ENCODE data around the gene TMEM151A.
"Not testable (repeated sequence)": the region's sequence is repeated elsewhere in the genome, so short reads cannot be mapped to it uniquely, and the experiment has no call there.

The TMEM151A gene

DNA sequence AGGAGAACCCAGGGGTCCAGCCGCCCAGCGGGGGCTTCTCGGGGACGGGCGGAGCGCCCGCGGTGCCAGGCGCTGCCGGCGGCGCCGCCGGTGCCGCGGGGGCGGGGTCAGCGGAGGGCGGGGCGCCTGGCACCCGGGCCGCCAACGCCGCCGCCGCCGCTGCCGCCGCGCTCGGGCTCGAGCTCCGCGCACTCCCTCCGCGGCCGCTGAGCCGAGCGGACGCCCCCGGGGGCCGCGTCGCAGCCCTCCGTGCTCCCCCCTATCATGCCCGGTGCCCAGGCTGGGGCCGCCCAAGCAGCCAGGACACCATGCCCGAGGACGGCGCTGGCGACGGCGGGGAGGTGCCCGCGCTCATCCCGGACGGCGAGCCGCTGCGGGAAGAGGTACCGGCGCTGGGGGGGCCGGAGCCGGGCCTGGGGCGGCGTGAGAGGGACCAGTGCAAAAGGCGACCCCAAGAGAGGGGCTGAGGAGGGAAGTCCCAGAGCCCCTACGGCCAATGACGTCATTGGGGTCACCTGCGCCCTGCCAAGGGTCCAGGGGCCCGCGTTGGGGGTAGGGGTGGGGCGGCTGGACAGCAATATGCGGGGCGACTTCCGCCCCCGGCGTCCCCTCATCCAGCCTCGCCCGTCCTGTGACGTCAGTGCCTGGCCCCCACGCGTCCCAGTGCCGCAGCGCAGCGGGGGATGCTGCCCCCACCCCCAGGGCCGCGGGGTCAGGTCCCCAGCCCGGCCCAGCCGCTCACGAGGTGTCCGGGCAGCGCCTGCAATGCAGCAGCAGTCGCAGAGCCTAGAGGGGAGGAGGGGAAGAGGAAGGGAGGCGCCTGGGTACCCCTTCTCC lies at the start of gene TMEM151A:
TMEM151A (plus strand) TSS at position 189 of the 837 bp plus-strand sequence; CDS start at position 309, 120 bp downstream.
- DNase-seq (ENCODE audit: low read depth) = no peak

DNA sequence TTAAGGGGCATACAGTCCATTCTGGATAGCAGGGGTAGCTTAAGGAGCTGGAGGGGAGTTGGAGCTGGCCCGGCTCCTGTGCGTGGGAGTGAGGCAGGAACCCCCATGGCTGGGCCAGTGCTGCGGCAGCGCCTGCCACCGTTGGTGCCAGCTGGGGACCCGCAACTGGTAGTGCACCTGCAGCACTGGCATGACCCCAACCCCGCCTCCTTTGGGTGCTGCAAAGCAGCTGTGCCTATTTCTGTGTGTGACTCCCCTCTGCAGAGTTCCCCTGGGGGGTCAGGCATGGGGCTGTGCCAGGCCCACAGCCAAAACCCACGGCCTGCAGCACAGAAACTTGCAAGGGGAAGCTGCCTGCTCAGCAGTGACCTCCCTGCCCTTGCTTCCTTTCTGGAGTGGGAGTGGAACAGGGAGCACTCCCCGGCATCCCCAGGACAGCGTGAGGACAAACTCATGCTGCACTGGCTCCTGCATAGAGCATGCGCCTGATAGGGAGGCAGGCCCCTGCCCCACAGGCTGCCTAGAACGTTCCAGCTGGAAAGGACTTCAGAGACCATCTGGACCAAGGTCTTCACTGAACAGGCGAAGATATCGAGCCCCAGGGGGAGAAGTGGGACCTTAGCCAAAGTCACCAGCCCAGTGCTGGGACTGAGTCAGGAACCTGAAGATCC lies 49.5 kb upstream of the TMEM151A start:
- no peak for DNase-seq (ENCODE audit: low read depth)

DNA sequence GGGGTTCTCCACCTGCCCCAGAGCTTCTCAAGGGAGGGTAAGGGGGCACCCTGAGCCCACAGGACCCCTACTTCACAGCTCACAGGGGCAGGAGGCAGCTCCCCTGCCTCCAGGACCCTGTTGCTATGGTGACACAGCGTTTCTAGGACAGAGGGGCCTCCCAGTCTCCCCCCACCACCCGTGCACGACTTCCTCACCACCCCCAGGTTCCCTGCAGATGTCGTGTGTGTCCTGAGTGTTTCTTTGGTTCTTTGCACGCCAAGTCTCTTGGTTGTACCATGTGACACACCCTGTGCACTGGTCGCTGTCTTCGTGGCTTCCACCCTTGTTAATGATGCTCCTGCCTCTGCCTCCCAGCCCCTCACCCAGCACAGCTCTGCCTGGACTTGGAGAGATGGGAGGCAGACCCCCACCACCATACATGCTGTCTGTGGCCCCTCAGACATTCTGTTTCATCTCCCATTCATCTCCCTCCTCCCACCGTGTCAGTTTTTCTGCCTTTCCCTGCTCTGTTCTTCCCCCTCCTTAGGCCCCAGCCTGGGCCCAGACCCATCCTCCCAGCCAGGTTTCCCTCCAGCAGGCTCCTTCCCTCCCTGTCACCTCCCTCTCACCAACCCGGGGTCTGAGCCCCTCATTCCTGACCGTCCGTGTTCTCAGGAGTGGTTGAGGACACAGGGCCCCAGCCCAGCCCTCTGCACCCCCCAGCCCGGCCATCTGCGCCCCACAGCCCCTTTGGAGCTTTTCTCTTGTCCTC lies 47.7 kb upstream of the TMEM151A start:
- no peak for DNase-seq (ENCODE audit: low read depth)

- DNase-seq (ENCODE audit: low read depth) = no peak
These were observed 44.4 kb upstream of the TMEM151A start for GRCh38 chr11:66247295-66247694.

GRCh38 chr11:66247801-66248200 lies 43.9 kb upstream of the TMEM151A start:
- no peak for DNase-seq (ENCODE audit: low read depth)

DNA sequence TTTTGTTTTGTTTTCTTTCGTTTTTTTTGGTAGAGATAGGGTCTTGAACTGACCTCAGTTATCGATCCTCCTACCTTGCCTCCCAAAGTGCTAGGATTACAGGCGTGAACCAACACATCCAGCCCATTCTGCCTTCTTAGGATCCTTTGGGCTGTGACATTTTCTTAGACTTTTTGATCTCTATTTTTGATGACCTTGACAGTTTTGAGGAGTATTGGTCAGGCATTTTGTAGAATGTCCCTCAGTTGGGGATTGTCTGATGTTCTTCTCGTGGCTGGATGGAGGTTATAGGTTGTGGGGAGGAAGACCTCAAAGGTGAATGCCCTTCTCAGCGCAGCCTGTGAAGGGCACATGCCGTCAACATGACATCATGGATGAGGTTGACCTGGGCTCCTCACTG lies 42.8 kb upstream of the TMEM151A start:
- DNase-seq (ENCODE audit: low read depth) = no peak

GRCh38 chr11:66251809-66252208 lies 39.9 kb upstream of the TMEM151A start:
- no peak for DNase-seq (ENCODE audit: low read depth)

GRCh38 chr11:66253081-66253480 lies 38.6 kb upstream of the TMEM151A start:
- not testable (repeated sequence) for DNase-seq (ENCODE audit: low read depth)

DNA sequence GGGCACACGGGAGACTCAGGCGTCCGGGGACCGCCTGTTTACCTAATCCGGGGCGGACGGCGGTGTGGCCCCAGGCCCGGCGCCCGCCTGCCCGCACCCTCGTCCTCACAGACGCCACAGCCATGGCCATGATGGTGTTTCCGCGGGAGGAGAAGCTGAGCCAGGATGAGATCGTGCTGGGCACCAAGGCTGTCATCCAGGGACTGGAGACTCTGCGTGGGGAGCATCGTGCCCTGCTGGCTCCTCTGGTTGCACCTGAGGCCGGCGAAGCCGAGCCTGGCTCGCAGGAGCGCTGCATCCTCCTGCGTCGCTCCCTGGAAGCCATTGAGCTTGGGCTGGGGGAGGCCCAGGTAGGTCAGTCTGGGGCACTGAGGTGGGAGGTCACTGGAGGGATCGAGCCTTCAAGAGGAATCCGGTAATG lies 33.2 kb upstream of the TMEM151A start:
- no peak for DNase-seq (ENCODE audit: low read depth)

GRCh38 chr11:66259225-66259624 lies 32.5 kb upstream of the TMEM151A start:
- no peak for DNase-seq (ENCODE audit: low read depth)

DNA sequence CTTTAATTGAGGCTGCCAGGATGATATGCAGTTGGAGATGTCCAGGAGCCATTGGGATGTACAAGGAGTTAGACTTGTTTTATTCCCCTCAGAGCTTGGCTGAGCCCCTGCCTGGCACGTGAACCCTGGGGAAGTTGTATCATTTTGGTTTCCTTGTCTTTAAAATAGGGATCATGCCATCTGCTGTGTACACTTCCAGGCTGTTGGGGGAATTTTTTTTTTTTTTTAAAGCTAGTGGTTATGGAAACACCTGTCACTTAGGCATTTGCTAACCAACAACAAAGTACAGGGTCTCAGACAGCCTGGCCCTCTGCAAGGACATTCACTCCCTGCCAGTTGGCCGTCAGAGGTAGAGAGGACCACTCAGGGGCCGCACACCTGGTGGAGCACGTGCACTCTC lies 31.7 kb upstream of the TMEM151A start:
- DNase-seq (ENCODE audit: low read depth) = no peak

DNA sequence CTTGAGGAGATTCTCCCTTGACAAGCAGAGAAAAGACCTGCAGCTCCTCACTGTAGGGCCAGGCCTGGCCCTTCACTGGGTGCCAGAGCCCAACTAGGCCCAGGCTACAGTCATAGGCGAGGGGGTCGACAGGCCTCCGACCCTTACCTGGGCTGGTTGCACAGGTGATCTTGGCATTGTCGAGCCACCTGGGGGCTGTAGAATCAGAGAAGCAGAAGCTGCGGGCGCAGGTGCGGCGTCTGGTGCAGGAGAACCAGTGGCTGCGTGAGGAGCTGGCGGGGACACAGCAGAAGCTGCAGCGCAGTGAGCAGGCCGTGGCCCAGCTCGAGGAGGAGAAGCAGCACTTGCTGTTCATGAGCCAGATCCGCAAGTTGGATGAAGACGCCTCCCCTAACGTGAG lies 30.1 kb upstream of the TMEM151A start:
- no peak for DNase-seq (ENCODE audit: low read depth)

DNA sequence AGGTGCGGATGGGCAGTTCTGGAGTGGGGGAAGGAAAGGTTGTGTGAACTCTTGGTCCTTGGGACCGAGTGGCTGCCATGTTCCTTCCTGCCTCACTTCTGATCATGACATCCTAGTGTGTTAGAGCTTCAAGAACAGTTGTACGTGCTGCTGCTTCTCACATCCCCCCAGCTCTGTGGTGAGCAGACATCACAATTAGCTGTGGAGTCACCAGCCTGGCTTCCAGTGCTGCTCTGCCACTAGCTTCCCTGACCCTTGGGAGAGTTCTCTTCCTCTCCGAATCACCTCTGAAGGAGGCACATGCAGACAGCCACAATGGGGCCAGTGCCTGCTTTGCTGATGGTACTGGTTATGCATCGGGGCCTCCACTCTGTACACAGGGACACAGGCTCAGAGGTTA lies 29.5 kb upstream of the TMEM151A start:
- DNase-seq (ENCODE audit: low read depth) = no peak

GRCh38 chr11:66262696-66263095 lies 29.0 kb upstream of the TMEM151A start:
- no peak for DNase-seq (ENCODE audit: low read depth)

DNA sequence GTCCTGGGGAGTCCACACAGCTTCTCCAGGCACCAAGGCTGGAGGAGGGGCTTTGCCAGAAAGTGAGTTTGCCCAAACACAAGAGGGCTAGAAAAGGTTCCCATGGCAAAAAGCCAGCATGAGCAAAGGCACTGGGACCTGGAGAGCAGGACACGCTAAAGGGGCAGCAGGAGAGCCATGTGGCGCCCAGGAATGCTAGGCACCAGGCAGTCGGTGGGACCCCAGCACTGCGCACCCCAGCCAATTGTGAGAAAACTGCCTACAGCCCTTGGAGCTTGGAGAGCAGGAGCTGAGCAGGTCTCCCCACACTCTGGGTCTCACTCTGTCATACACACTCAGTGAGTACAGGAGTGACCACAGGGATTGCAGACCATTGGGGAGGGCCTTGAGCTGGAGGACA lies 28.5 kb upstream of the TMEM151A start:
- DNase-seq (ENCODE audit: low read depth) = no peak

- no peak for DNase-seq (ENCODE audit: low read depth)
These were observed 27.9 kb upstream of the TMEM151A start for GRCh38 chr11:66263785-66264184.

DNA sequence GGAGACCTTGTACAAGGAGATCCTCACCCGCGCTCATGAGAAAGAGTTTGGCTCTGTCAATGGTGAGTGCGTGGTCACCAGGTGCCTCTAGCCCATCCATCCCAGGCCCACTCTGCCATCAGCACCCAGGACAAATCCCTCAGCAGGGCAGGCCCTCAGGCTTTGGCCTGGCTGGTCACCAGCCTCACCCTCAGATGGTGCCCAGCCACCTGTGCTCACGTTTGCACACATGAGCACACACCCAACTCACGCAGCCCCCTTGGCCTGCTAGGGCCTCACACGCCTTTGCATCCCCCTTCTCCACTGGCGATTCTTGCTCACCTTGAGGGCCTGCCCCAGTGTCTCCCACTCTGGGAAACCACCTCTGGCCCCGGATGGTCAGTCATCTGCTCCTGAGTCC lies 27.3 kb upstream of the TMEM151A start:
- no peak for DNase-seq (ENCODE audit: low read depth)

GRCh38 chr11:66264914-66265313 lies 26.8 kb upstream of the TMEM151A start:
- no peak for DNase-seq (ENCODE audit: low read depth)

GRCh38 chr11:66265531-66266377 lies 25.9 kb upstream of the TMEM151A start:
- DNase-seq (ENCODE audit: low read depth) = no peak

GRCh38 chr11:66266378-66267038 lies 25.2 kb upstream of the TMEM151A start:
- no peak for DNase-seq (ENCODE audit: low read depth)

DNA sequence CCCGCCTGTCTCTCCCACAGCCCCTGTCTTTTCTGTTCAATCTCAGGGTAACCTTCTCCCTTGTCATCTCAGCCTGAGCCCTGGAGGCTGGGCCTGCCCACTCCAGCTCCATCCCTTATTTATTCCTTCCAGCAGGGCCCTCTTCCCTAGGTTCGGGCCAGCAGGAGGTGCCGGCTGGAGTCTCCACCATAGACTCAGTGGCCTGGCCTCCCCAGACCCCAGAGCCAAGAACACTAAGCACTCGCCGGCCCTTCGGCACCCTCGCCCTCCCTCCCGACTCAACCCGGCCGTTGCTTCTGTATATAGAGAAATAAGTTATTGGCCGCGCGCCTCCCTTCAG lies 24.7 kb upstream of the TMEM151A start:
- DNase-seq (ENCODE audit: low read depth) = no peak
